ENCODE results near the gene STK33. TPM values are rescaled to one million over a fixed set of nuclear protein-coding genes. Genes with fewer than 3 reads are reported as not detected.

STK33 gene
- 10 to 100 TPM; 15.6 to 23.1 TPM for total RNA-seq
- long read RNA-seq, partial matches to known transcripts: 1 of 18 reads
- long read RNA-seq, other reads (novel, unspliced or antisense): 17 of 18 reads

DNA sequence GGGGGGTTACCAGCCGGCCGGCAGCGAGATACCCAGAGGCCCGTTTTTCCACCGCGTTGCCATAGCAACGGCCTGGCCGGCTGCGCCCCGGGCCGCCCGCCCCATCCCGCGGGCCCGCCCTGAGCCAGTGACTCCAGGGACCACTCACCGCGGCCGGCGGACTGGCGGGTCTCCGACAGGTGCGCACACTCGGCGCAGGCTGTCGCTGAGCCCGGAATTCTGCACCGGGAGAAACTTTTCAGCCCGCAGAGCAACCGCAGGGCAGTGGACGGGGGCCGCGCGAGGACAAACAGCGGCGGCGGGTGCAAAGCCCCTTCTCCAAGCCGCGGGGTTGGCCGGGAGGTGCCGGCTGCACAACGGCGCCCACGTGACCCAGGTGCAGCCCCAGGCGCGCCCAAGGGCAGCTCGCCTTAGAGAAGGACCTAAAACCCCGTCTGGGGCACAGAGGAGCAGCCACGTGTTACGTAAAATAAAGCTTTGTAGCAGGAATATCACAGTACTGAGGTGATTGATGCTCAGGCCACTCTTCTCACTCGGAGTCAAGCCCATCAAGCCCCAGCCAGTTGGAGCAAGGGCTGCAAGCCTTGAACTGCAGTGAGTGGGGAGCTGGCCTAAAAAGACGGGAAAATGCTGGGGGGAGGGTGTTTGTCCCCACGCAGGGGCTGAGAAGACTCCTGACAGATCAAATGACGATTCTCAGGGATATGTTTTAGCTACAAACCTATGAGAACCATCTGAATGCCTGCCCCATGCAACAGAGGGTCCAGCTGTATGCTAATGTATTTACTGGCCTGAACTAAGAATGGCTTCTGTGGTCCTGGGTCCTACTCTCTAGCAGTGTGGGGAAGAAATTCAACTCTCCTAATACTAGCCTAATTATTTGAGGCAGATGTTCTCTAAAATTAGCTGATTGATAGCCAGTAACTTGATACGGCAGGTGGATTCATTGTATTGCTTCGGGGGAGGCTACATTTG lies at the start of gene STK33:
Gene STK33, minus strand, starts transcription at position 294 of the 975 bp plus-strand sequence. CDS start 119,323 bp downstream, outside the sequence.
- DNase-seq (peak; percentile 51), ATAC-seq (peak; percentile 95)
- intact Hi-C loops (cut with DNase I): no loop called here

DNA sequence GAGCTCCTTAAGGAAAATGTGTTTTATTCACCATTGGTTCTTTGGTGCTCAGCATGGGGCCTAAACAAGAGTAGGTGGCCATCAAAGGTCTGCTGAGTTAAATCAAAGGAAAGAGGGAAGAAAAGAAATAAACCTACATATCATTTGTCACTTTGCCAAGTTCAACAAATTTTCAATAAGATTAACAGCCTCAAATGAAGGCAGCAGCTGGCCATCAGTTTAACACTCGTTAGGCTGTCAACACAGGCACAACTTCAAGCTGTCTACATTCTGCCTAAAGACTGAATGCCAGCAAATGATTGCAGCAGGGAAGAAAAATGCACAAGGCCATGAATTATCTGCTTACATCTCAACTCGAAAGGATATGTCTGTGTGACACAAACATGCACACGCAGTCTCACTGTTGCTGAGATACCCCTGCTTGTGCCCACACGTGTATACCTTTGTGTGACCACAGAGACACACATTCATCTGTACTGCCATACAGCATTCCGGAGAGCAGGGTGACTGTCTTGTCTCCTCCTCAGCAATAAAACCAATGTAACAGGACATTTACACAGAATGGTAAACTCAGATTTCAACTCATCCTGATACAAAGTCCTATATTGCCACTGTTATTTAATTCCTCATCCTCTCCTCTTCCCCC lies 48.3 kb upstream of the STK33 start:
- ATAC-seq (no peak), DNase-seq (no peak)
- intact Hi-C loops (cut with DNase I): no loop called here

DNA sequence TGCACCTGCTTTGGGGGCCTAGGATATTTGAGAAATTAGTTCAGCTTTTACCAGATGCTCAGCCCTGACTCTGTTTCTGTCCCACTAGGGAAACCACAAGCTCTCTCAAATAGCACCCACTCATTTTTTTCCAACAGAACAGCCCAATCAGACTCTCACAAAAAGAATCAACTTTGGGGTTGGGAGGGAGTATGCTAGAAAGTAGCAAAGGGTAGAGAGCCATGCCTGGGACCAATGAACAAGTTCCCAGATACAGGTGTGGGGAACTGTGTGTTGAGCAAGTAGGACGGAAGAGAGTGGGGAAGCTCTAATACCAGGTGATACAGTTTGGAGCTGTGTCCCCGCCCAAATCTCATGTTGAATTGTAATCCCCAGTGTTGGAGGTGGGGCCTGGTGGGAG lies 47.3 kb upstream of the STK33 start:
- intact Hi-C loops (cut with DNase I): no loop called here
- ATAC-seq (no peak), DNase-seq (no peak)

DNA sequence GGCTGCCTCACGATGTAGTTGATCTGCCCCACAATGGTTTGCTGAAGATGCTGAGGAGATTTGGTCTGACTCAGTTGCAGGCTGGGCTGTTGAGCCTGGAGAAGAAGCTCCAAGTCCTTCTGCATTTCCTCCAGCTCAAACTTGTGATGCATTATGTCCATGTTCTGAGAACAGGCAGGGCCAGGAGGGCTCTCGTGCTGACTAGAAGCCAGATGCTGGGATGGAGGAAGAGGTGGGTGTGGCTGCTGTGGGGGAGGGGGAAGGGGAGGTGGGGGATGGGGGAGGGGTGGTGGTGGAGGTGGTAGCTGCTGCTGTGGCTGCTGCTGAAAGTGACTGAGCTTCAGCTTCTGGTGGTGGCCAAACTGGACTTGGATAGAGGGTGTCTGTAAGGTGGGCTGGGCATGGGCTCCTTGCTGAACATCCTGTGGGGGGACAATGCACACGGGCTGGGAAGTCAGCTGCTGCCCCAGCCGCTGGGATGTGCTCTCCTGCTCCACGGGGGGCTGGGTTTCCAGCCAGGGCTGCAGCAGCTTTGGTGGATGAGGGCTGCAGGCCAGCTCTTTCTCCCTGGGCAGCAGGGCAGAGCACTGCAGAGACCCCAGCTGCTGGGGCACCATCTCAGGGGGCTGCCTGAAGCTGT lies 46.4 kb upstream of the STK33 start:
- intact Hi-C loops (cut with DNase I): no loop called here
- DNase-seq (no peak), ATAC-seq (no peak)

DNA sequence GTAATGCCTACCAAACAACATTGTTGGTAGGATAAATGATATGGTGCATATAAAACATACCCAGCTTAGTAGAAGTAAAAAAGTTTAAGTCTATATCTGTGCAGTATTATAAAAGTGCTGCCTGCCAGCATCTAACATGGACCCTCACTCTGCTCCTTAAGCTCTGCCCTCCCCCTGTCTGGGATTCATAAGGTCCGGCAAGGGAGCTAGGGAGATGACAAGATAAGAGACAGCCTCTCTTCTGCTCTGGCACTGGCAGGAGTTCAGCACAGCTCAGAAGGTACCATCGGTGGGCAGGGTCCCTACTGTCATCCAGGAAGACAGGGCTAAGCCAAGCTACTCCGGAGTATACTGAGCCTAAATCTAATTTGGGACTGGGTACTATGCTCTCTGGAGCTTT lies 45.6 kb upstream of the STK33 start:
- DNase-seq (no peak), ATAC-seq (no peak)
- intact Hi-C loops (cut with DNase I): no loop called here

DNA sequence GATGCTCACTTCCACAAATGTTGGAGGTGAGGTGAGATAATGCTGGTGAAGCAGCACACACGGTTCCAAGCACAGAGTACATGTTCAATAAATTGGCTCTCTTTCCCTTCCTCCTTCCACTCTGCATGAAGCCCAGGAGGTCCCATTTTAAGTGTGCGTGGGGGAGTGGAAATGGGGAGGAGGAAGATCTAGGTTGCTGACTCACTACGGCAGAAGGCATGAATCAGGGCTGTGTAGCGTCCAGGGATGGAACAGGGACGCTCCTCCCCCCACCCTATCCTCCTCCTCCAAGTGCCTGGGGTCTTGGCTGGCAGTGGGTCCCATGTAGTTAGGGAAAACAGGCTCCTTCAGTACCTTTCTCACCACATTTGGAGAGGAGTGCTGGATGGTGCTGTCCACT lies 44.3 kb upstream of the STK33 start:
- no peak for ATAC-seq
- no peak for DNase-seq
- intact Hi-C loops (cut with DNase I): no loop called here

DNA sequence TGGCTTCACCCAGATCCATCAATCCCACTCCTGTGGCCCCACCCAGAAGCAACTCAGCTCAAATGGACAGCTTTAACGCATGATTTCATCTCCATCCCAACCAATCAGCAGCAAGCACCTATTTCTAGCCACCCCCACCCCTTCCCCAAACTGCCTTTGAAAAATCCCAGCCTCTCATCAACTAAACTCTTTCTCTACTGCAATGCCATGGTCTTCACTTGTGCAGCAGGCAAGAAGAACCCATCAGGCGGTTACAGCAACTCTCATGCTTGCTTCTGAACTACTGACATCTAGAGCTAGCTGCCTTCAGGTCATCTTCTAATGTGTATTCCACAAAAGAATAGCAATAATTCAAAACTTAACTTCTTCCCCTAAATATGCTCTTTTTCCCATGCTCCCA lies 42.1 kb upstream of the STK33 start:
- no peak for DNase-seq
- intact Hi-C loops (cut with DNase I): no loop called here
- ATAC-seq: no peak

DNA sequence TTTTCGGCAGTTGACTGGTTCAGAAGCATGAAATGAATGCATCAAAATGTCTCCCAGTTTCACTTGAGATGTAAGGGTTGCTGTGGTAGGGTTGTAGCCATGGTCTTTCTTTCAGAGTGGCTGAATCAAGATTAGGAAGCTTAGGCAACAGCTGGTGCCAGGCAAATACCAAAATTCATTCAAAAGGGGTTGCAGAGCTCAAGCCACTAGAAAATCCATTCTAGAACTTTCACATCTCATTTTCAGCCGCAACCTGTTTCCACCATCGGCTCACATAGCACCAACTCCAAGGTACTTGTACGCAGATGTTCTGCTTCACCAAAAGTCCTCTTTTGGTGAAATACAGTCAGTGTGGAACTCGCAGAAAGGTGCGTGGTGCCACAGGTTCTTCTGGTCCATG lies 40.5 kb upstream of the STK33 start:
- no peak for DNase-seq
- ATAC-seq: no peak
- intact Hi-C loops (cut with DNase I): no loop called here

DNA sequence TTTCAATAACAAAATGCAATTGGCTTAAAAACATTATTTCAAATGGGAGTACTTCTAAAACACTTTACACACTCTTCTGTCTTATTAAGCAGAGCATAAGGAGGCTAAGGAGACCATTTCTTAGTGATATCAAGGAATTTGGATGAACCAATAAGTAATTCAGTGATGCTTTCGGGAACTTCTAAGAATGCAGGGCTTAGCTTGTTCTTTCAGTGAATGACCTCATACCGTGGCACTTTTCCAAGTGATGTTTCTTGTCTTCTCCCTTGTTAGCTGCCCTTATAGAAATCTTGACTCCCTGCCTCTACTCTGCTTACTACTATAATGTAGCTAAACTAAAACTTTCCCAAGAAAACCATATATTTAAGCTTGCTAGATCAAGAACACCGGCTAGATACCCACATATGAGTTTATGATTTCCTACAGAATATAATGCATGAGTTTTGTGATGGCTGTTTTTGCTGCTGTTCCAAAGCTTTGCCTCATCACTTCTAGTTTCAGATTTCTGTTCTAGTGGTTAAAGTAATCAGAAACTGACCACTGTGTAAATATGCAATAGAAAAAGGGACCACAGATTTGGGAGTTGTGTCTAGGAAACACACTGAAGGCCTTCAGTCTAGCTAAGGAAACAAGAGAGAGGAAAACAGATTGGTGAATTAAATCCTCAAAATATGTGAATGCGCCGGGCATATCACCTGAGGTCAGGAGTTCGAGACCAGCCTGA lies 37.5 kb upstream of the STK33 start:
- intact Hi-C loops (cut with DNase I): no loop called here
- no peak for DNase-seq
- peak in 1 of 2 donors; percentile 18 for ATAC-seq

DNA sequence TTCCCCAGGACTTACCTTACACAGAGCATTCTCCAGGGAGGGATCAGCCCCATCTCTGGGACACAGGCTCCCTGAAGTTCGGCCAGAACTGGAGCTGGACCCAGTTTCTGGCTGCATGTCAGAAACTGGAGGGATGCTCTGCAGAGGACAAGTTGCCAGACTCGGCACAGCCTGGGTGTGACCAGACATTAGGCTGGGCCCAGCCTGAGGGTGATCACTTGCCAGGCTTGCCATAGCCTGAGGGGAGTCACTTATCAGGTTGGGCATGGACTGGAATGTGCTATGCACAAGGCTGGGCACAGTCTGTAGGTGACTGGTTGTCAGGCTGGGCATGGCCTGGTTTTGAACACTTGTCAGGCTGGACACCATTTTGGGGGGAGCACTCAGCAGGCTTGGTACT lies 30.7 kb upstream of the STK33 start:
- DNase-seq (no peak), ATAC-seq (peak; percentile 50 to 88)
- intact Hi-C loops (cut with DNase I): no loop called here

DNA sequence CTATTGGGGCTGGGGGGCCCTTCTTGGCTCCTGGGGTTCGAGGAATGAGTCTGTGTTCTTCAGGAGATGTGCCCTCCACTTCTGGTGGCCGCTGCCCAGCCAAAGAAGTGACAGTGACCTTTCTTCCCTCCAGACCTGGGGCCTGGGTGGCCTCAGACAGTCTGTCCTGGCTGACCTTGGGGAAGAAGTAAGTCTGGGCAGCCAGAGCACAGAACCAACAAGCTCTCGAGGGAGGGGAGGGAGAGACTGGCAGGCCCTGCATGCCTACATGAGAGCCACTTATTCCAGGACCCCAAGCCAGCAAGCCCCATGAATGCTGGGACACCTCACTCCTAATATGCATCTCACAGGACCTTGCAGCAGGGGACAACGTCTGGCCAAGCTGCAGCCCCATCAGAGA lies 27.1 kb upstream of the STK33 start:
- DNase-seq: no peak
- intact Hi-C loops (cut with DNase I): no loop called here
- no peak for ATAC-seq

DNA sequence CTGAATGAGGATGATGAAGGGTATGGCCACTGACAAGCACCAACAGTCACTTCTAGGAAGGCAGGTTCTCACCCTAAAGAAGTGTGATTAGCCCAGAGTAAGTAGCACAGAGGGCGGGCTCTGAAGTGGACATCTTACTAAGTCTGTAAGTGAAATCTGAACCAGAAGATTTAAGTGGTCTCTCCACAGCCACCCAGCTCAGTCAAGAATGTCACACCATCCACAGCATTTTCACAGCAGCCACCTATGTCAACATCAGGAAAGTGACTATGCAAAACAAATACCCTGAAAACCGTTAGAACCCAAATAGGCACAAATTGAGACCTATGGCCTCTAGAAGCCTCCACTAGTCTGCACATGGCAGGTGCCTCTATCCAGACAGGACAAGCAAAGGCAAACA lies 23.0 kb upstream of the STK33 start:
- DNase-seq: no peak
- intact Hi-C loops (cut with DNase I): no loop called here

DNA sequence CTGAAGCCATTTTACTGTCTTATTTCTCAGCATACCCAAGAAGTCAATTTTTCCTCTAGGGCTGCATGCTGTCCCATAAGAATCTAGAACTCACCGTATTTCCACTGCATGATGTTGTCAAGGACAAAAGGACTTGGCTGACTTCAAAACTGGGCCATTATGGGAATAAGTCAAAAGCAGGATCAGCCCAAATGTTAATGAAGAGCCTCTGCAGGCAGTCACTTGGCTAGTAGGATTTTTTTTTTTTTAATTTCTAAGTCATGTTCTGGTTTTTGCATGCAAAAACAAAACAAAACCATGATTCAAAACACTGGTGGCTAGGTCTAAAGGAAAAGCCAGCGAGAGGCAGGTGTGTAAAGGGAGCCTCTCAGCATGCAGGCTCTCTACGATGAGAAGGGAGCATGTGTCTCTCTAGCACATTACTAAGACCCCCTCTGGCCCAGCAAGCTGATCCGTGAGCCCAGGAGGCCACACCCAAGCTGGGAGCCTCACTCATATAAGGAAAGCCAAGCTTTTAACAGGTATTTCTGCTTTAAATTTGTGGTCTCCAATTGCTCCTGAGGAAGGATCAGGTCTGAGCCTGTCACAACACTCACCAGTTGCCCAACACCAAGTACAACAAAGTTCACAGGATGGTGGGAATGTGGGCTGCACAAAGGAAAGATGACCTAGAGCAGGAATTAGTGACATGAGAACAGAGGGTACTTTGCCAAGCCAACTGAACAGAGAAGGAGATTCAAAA lies 21.4 kb upstream of the STK33 start:
- intact Hi-C loops (cut with DNase I): no loop called here
- DNase-seq (no peak), ATAC-seq (no peak)

More for the DNA sequence above, 23.0 kb upstream of the STK33 start:
- ATAC-seq: no peak

DNA sequence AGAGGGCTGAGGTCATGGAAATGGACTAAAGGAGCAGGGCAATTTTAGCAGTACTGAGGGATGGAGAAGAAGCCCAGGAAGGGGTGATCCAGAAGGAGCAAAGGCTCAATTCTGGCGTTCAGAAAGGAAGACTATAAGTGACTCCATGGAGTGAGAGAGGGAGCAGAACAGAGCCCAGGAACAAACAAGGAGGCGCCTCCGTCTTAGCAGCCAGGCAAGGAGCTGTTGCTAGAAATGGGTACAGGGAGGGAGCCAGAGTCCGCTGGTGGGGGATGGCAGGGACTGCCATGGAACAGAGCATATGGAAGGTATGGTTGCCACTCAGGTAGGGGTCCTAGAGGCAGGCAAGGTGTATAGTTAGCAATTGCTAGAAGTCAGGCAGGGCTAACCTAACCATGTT lies 20.5 kb upstream of the STK33 start:
- no peak for ATAC-seq
- DNase-seq: no peak

DNA sequence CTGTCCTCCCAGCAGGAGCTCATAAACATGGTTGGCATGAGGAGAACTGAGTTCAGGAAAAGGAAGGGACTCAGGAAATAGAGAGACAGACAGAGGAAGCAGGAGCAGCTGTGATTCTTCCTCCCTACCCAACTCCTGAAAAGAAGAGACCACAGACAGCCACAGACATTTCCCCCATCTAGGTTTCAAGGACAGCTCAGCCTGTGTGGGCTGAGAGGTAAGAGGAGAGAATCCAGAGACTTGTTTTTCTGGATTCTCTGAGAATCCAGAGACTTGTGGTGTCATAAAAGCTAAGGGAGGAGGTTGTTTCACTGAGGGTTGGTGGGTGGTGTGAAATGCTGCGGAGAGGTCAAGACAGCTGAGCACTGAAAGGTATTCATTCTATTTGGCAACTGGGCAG lies 19.0 kb upstream of the STK33 start:
- ATAC-seq (no peak), DNase-seq (no peak)
- intact Hi-C loops (cut with DNase I): no loop called here

More for the DNA sequence above, 20.5 kb upstream of the STK33 start:
- intact Hi-C loops (cut with DNase I): no loop called here

DNA sequence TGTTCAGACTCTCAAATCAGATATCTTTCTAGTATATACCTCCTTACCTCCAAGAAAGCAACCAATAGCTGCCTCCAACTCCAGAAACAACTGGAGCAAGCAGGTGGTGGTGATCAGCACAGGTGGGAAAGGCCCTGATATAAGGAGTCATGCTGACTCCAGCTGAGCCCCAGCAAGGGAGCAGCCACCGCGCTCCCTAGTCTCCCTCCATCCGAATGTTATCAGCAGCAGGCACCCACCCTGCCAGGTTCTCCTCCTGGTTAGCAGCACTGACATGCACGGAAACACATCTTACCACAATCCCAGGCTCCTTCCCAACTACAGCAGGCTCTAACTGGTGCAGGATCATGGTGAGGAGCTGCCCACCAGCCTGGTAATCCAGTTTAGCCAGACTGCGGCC lies 18.5 kb upstream of the STK33 start:
- intact Hi-C loops (cut with DNase I): no loop called here
- ATAC-seq (no peak), DNase-seq (no peak)

DNA sequence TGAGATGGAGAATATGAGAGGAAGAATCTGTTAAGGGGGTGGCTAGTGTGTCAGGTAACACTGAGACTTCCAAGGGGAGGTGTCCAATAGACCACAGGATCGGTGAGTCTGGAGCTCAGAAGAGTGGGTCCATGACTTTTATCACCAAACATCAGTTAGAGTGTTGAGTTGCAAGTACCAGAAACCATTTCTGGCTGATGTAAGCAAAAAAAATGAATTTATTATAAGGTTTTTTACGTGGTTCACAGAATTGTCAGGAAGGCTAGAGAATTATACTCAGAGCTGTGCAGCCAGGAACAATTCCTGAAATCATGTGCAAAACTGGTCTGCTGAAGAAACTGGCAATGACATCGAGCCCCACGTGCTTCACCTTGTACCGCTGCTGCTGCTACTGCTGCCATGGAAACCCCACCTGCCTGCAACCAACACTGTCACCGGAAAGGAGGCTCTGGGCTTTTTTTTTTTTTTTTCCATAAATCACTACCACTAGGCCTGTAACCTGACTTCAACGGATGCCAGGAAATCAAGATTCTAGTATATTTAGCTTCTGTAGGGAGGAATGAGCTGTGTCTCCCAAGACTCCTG lies 16.6 kb upstream of the STK33 start:
- DNase-seq: no peak
- no peak for ATAC-seq
- intact Hi-C loops (cut with DNase I): no loop called here

DNA sequence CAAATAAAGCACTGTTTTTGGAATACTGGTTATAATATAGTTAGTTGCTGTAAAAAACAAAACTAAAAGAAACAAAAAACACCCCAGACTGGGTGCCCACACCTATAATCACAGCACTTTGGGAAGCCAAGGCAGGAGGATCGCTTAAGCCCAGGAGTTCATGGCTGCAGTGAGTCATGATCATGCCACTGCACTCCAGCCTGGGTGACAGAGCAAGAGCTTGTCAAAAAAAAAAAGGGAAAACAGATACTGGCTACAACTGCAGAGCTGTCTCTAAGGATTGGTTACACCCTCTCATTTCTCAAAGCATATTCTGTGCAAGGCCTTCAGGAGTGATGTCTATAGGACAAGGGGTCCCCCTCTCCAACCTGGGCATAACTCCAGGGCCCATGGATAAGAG lies 14.6 kb upstream of the STK33 start:
- DNase-seq (no peak), ATAC-seq (no peak)
- intact Hi-C loops (cut with DNase I): no loop called here
